Activated T-cell treated with anti-CD3 and anti-CD28 coated beads for 24 hours (primary cell): ENCODE measurements around the gene ACR.

Source experiments
- DNase-seq: peaks from one replicate; pipeline ENCODE4 v3.0.0-alpha.2; 2020; ENCODE audit warnings: low read depth

ACR gene

DNA sequence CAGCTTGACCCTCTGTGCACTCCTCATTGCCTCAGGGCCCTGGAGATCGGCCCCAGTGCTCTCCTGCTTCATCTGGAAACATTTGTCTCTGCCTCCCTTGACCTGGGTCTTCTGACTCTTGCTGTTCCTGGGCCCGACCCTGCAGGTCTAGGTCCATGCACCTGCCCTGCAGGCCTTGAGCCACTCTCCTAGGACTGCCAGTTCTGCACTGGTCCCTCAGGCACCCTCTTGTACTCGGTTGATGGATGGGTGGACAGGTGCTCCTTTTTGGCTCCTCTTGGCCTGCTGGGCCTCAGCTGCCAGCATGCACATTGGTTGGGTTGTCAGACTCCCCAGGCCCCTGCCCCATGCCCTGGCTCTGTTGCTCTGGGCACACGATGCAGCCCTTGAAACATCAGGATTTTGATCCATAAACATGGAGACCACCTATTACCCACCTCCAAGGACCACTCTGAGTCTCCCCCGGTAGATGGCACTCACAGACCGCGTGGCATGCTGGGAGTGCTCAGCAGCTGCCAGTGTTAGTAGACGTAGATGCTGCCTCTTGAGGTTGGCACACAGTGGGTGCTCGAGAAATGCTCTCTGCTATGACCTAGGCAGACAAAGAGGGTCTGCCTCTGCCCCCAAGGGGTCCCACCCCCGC is 20.2 kb upstream of the ACR start:
- DNase-seq = no peak

- no peak for DNase-seq
These were observed 19.7 kb upstream of the ACR start for GRCh38 chr22:50718352-50718709.

DNA sequence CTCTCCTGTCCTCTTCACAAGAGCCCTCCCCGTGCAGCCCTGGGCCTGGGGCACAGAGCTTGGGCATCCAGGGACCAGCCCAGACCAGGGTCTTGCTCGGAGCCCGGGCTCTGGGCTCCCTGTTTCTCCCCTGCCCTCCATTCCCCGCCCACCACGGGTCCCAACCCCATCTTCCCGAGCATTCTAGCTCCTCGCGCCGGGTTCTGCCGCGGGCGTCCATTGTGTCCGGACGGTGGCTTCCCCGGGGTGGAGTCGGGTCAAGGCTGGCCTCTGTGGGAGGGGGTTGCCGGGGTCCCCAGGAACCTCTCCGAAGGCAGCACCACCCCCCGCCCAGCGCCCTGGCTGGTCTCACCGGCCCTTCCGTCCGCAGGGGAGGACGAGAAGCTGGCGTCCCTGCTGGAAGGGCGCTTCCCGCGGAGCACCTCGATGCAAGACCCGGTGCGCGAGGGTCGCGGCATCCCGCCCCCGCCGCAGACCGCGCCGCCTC is 18.1 kb upstream of the ACR start:
- DNase-seq = no peak

DNA sequence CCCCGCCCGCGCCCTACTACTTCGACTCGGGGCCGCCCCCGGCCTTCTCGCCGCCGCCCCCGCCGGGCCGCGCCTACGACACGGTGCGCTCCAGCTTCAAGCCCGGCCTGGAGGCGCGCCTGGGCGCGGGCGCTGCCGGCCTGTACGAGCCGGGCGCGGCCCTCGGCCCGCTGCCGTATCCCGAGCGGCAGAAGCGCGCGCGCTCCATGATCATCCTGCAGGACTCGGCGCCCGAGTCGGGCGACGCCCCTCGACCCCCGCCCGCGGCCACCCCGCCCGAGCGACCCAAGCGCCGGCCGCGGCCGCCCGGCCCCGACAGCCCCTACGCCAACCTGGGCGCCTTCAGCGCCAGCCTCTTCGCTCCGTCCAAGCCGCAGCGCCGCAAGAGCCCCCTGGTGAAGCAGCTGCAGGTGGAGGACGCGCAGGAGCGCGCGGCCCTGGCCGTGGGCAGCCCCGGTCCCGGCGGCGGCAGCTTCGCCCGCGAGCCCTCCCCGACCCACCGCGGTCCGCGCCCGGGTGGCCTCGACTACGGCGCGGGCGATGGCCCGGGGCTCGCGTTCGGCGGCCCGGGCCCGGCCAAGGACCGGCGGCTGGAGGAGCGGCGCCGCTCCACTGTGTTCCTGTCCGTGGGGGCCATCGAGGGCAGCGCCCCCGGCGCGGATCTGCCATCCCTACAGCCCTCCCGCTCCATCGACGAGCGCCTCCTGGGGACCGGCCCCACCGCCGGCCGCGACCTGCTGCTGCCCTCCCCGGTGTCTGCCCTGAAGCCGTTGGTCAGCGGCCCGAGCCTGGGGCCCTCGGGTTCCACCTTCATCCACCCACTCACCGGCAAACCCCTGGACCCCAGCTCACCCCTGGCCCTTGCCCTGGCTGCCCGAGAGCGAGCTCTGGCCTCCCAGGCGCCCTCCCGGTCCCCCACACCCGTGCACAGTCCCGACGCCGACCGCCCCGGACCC is 17.4 kb upstream of the ACR start:
- DNase-seq = no peak

GRCh38 chr22:50721257-50721844 is 16.7 kb upstream of the ACR start:
- no peak for DNase-seq

DNA sequence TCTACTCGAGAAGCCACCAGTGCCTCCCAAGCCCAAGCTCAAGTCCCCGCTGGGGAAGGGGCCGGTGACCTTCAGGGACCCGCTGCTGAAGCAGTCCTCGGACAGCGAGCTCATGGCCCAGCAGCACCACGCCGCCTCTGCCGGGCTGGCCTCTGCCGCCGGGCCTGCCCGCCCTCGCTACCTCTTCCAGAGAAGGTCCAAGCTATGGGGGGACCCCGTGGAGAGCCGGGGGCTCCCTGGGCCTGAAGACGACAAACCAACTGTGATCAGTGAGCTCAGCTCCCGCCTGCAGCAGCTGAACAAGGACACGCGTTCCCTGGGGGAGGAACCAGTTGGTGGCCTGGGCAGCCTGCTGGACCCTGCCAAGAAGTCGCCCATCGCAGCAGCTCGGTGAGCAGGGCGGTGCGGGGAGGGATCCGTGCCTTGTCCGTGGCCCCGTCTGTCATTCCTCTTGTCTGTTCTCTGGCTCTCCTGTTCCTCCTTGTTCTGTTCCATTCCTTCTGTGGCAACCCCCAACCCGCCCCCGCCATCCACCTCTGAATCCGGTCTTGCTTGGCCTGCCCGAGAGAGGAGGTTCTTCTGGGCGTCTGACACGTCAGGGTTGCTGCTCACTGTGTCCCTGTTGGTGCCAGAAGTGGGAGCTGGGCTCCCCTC is 15.8 kb upstream of the ACR start:
- no peak for DNase-seq

DNA sequence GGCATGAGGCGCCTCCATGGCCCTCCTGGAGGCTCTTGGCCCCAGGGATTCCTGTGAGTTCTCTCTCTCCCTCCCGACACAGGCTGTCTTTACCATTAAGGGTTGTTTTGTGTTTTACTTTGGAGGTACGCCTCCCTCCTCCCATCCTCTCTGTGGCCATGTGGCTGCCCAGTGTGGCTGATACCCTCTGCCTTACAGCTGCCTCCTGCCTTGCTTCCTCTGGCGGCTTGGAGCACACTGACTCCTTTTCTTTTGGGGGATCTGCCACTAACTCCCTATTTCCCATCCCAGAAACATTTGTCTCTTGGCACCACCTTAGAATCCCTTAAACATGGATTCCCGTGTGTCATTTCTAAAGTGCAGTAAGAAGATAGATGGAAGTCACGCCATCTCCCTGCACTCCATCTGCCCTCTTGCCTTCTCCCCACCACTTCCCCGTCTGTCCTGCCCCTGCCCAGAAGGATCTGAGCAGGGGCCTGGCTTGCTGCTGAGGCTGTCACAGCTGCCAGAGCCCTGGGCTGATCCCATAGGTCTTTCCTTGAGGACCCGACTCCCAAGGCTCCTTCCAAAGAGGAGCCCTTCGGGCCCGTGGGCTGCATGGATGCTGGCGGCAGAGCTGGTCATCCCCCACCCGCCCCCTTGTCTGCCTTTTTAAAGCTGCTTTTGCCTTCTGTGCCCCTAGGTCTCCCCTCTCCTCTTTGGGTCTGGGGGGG is 15.1 kb upstream of the ACR start:
- DNase-seq = no peak

GRCh38 chr22:50723991-50724390 is 14.0 kb upstream of the ACR start:
- no peak for DNase-seq

GRCh38 chr22:50724616-50725015 is 13.4 kb upstream of the ACR start:
- no peak for DNase-seq

GRCh38 chr22:50725597-50725996 is 12.4 kb upstream of the ACR start:
- no peak for DNase-seq

DNA sequence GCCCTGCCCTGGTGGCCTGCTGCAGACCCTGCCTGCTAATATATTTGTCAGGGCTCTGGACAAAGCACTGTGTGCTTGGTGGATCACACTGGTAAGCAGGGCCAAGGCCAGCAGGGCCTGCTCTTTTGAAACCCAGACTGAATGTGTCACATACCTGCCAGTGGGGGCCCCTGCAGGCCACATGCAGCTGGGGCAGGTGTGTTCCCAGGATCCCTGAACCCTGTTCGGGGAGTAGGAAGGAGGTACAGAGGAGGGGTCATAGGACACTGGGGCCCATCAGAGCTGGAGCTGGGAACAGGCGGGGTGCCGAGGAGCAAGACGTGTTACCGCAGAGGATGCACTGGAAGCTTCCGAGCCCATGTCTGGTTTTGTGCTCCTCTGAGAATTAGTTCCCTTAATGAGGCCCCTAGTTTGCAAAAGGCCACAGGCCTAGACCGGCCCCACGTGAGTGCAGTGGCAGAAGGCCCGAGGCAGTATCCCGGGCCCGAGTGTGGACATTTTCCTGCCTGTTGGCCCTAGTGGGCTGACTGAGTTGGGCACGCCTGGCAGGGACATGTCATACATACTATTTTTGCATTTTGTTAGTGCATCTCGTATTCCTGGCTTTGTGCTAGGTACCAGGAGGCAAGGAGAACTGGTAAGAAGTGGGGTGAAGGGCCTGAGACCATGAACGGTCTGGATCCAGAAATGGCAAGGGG is 11.2 kb upstream of the ACR start:
- no peak for DNase-seq

GRCh38 chr22:50727678-50728522 is 10.1 kb upstream of the ACR start:
- no peak for DNase-seq

DNA sequence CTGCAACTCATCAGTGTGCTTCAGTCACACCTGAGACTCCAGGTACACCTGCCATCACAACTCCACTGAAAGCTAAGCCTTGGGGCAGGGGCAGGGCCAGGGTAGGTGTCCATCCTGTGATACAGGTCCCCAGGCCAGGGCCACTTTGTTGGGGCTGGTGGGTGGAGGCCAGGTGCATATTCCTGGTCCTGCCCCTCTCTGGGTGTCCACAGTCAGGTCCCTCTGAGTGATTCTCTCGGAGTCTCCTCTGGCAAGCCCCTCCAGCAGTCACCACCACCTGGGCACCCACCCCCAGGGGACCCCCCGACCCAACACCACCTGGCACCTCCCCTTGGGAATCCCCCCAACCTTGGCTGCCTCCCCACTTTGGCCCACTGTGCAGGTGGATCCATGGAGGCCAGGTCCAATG is 9.5 kb upstream of the ACR start:
- no peak for DNase-seq

- DNase-seq = no peak
These were observed 8.5 kb upstream of the ACR start for GRCh38 chr22:50729391-50730012.

DNA sequence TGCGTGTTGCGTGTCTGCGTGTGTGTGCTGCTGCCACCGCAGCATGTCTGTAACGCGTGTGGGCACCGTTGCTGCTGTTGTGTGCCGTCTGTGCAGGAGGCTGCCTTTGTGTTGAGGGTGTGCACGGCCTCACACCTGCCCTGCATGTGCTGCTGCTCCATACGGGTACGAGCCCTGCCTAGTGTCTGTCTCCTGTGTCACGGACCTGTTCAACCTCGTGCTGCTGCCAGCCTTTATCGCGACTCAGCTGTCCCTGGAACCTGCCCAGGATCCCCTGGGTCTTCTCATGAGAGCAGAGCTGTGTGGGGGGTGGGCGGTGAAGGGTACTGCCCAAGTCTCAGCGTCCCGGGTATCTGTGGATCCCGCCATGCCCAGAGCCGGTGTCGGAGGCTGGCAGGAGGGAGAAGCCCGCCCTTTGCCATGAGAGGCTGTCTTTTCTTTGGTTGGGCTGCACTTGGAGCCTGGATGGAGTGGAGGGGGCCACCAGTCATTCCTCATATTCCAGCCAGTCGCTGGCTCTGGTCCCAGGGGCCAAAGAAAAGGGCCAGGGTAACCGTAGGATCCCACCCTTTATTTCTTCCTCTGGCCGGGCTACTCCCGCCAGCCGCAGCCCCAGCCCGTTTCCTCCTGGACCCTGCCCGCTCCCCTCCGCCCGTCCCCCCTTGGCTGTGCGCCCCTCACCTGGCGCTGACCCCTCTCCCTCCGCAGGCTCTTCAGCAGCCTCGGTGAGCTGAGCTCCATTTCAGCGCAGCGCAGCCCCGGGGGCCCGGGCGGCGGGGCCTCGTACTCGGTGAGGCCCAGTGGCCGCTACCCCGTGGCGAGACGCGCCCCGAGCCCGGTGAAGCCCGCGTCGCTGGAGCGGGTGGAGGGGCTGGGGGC is 7.8 kb upstream of the ACR start:
- DNase-seq = no peak

- DNase-seq = no peak
These were observed 6.9 kb upstream of the ACR start for GRCh38 chr22:50730941-50731661.

- DNase-seq = peak; percentile 39
These were observed 6.0 kb upstream of the ACR start for GRCh38 chr22:50731811-50732624.
